ENCODE results near the gene MMRN2.

MMRN2 gene

DNA sequence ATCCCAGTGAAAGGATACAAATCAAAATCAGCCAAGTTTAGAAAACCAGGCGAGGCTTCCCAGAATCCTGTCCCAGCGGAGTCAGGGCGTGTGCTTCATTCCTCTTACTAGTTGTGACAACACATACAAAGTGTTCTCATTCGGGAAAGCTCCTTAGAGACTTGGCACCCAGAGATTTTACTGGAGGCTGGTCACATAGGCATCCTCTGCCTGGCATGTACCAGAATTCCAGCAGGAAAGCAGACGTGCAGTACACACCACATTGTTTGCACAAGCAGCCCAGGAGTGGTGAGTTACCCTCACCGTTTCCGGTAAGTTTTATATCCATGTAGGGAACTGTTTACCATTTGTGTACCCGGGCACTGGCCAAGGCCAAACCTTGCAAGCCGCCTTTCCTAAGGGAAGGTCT, 34.9 kb downstream of the MMRN2 start:
- no peak overlapping the region for H3K4me3 ChIP-seq (ENCODE audit: low read depth, low read length)
- TF ChIP-seq, protein P1, sequence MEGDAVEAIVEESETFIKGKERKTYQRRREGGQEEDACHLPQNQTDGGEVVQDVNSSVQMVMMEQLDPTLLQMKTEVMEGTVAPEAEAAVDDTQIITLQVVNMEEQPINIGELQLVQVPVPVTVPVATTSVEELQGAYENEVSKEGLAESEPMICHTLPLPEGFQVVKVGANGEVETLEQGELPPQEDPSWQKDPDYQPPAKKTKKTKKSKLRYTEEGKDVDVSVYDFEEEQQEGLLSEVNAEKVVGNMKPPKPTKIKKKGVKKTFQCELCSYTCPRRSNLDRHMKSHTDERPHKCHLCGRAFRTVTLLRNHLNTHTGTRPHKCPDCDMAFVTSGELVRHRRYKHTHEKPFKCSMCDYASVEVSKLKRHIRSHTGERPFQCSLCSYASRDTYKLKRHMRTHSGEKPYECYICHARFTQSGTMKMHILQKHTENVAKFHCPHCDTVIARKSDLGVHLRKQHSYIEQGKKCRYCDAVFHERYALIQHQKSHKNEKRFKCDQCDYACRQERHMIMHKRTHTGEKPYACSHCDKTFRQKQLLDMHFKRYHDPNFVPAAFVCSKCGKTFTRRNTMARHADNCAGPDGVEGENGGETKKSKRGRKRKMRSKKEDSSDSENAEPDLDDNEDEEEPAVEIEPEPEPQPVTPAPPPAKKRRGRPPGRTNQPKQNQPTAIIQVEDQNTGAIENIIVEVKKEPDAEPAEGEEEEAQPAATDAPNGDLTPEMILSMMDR (IDR thresholded peaks at IDR 0.05; ENCODE audit: low read depth, low read length), result no peak

DNA sequence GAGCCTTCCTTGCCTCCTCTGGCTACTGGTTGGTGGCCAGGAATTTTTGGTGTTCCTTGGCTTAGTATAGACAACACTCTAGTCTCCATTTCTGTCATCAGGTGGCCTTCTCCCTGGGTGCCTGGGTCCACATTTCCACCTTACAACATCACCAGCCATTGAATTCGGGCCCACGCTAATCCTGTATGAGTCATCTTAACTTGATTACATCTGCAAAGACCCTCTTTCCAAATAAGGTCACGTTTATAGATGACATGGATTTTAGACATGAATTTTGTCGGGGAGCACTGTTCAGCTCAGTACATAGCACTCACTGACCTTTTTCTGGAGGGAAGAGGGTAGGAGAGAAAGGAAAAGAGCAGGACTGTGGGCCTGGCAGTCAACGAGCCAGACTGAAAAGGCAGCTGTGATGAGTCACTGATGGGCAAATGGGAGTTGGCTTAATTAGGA, 39.4 kb downstream of the MMRN2 start:
- H3K4me3 ChIP-seq (ENCODE audit: low read depth, low read length), result no peak overlapping the region
- TF ChIP-seq, protein P1 (IDR thresholded peaks at IDR 0.05; ENCODE audit: low read depth, low read length), result no peak

DNA sequence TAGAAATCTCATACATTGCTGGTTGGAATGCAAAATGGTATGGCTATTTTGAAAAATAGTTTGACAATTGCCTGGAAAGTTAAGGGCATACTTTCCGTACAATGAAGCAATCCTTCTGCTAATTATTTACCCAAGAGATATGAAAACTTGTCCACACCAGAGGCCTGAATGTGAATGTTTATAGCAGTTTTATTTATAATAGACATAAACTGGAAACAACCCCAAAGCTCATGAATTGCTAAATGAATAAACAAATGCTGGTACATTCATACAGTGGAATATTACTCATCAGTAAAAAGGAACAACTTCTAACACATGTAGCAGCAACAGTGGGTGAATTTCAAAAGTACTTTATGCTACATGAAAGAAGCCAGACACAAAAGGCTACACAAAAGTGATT, 42.7 kb downstream of the MMRN2 start:
- TF ChIP-seq, protein P1 (IDR thresholded peaks at IDR 0.05; ENCODE audit: low read depth, low read length), result no peak

DNA sequence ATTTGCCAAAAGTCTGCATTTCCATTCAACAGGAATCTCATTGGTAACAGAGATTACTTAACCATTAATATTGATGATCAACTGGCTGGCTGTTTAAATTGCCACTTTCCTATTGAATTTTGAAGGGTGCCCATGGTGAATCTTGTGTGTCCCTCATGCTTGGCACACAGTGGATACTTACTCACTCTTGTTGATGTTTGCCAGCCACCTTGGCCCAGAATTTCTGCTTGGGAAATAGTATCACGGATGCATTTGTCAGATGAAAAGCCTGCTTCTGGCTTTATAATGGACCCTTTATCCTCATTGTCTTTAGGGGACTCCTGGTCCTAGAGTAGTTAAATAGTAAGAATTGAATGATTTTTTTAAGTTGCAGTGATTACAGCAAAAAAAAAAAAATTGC, 52.0 kb downstream of the MMRN2 start:
- TF ChIP-seq, protein P1 (IDR thresholded peaks at IDR 0.05; ENCODE audit: low read depth, low read length), result no peak
- H3K4me3 ChIP-seq (ENCODE audit: low read depth, low read length), result no peak overlapping the region

More for the DNA sequence above, 42.7 kb downstream of the MMRN2 start:
- no peak overlapping the region for H3K4me3 ChIP-seq (ENCODE audit: low read depth, low read length)

DNA sequence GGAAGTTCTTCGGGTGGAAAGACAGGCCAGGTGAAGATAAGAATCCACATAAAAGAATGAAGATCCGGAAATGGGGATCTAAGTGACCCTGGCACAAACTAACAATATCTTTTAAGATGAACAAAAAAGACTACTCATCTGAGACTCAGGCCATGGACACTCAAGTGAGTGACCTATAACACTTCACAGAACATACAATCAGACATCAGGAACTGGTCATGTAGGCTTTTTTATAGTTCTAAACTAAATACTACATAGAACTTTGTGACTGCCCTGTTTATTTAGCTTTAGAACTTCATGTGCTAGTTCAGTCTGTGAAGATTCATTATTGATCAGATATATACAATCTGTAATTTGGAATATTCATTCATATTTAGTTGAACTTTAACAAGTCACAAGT, 52.8 kb downstream of the MMRN2 start:
- TF ChIP-seq, protein P1 (IDR thresholded peaks at IDR 0.05; ENCODE audit: low read depth, low read length), result no peak
- H3K4me3 ChIP-seq (ENCODE audit: low read depth, low read length), result no peak overlapping the region

DNA sequence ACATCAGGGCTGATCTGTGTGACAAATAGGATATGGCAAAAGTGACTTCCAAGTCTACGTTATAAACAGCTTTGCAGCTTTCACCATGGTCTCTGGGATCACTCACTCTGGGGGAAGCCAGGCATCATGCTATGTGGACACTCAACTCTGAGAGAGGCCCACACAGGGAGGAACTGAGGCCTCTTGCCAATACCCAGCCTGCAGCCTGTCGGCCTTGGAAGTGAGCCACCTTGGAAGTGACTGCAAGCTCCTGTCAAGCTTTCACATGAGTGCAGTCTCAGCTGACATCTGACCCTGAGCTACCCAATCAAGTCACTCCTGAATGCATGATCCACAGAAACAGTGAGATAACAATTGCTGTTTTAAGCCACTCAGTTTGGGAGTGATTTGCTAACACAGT, 56.5 kb downstream of the MMRN2 start:
- TF ChIP-seq, protein P1 (IDR thresholded peaks at IDR 0.05; ENCODE audit: low read depth, low read length), result no peak
- no peak overlapping the region for H3K4me3 ChIP-seq (ENCODE audit: low read depth, low read length)

- TF ChIP-seq, protein P1 (IDR thresholded peaks at IDR 0.05; ENCODE audit: low read depth, low read length), result peak; percentile 59
- no peak overlapping the region for H3K4me3 ChIP-seq (ENCODE audit: low read depth, low read length)
Observed at GRCh38 chr10:86899670-86900276, 57.6 kb downstream of the MMRN2 start.

Data from WI38 (cell line).